Sigmoid colon (tissue), 3 donors: ENCODE results near the gene TMEM37.

ENCODE experiments used
- CTCF ChIP-seq, 4 experiments: fragments of 450-650 bp in 3 of 4; fragments of 200-600 bp in 1 of 4; IDR thresholded peaks; one replicate each; pipeline ENCODE4 v1.5.1; 2016 to 2019; ENCODE audit warnings: antibody characterized with exemption in 4 of 4, mild to moderate bottlenecking in 3 of 4, moderate library complexity in 2 of 4
- POLR2A ChIP-seq, 2 donors: fragments of 450-650 bp; IDR thresholded peaks; one replicate each; pipeline ENCODE4 v1.6.1; 2016; ENCODE audit warnings: antibody characterized with exemption in 2 of 2, mild to moderate bottlenecking in 2 of 2, moderate library complexity in 2 of 2

GRCh38 chr2:119414894-119415293 lies 16.8 kb upstream of the TMEM37 start:
- TF ChIP-seq CTCF (IDR thresholded peaks at IDR 0.05) = no peak
- no peak for TF ChIP-seq POLR2A (IDR thresholded peaks at IDR 0.05)
